Measurements from ENCODE around the gene PLCB2. TPM values are rescaled to one million over a fixed set of nuclear protein-coding genes. Genes with fewer than 3 reads are reported as not detected.

Gene PLCB2
- total RNA-seq, 1 experiment from 2014 or later = 7.4 TPM

GRCh38 chr15:40263024-40263754 lies 44.5 kb downstream of the PLCB2 start:
- H4K20me1 ChIP-seq (ENCODE audit: control insufficient read depth, insufficient read depth, insufficient read length) = no peaks in the 10 kb centered on the region
- H4K91ac ChIP-seq (ENCODE audit: insufficient read length, low read depth, low read length) = no peak overlapping the region
- H3K27me3 Mint-ChIP-seq (ENCODE audit: low read depth) = no peaks in the 10 kb centered on the region; the same call in 1 of the 2 replicates
- H2BK15ac ChIP-seq (ENCODE audit: low read depth, low read length) = no peak overlapping the region
- H2AK5ac ChIP-seq (ENCODE audit: insufficient read length, low read length) = no peak overlapping the region
- TF ChIP-seq CTCF (conservative IDR thresholded peaks at IDR 0.05) = no peak
- H3K23ac ChIP-seq (ENCODE audit: insufficient read length, low read depth, low read length) = no peak overlapping the region
- H3K18ac ChIP-seq (ENCODE audit: insufficient read length, low read depth, low read length) = no peak overlapping the region
- no peak overlapping the region for H2AFZ ChIP-seq (ENCODE audit: low read length)
- H3K14ac ChIP-seq (ENCODE audit: insufficient read depth, low read length) = no peak overlapping the region
- no peaks in the 10 kb centered on the region for H3K79me1 ChIP-seq (ENCODE audit: insufficient read depth, low read depth, low read length, poor library complexity, severe bottlenecking)
- no peak overlapping the region for H2BK20ac ChIP-seq (ENCODE audit: low read depth, low read length, poor library complexity, severe bottlenecking)
- H3K9me3 Mint-ChIP-seq = no peaks in the 10 kb centered on the region
- no peaks in the 10 kb centered on the region for H3K27me3 ChIP-seq (ENCODE audit: insufficient read depth, low read length)
- H3K27ac Mint-ChIP-seq = no peak overlapping the region
- H3K9ac ChIP-seq (ENCODE audit: extremely low read depth, insufficient read length, low read length) = no peak overlapping the region
- H3K4ac ChIP-seq (ENCODE audit: low read depth, low read length) = no peak overlapping the region
- no peaks in the 10 kb centered on the region; a peak in 2 of 7 replicates for H3K36me3 Mint-ChIP-seq (ENCODE audit: insufficient read depth in 1 of 3, low read depth in 3 of 3)
- no peak overlapping the region for H4K5ac ChIP-seq (ENCODE audit: insufficient read length, low read depth, low read length)
- no peak for DNase-seq
- no peaks in the 10 kb centered on the region for H3K9me3 ChIP-seq (ENCODE audit: control insufficient read depth, low read depth, low read length)
- H3K27ac ChIP-seq (ENCODE audit: insufficient read length, low read depth, low read length) = no peak overlapping the region
- H3K4me3 Mint-ChIP-seq = no peak overlapping the region
- H3K56ac ChIP-seq (ENCODE audit: insufficient read length, low read depth, low read length) = no peak overlapping the region
- no peak overlapping the region for H4K8ac ChIP-seq (replicated peaks; ENCODE audit: insufficient read length, low read depth, low read length)
- H2BK12ac ChIP-seq (ENCODE audit: insufficient read length, low read depth, low read length) = no peak overlapping the region
- peaks cover 21 to 31% of the 10 kb centered on the region in 2 experiments for H3K4me1 Mint-ChIP-seq
- no peaks in the 10 kb centered on the region for H3K79me2 ChIP-seq (ENCODE audit: insufficient read depth, low read length)
- WGBS (ENCODE audit: extremely low coverage, insufficient read length, low lambda C conversion rate) = no CpG with 5 or more reads among the region's 12 CpGs
- H2BK5ac ChIP-seq (ENCODE audit: insufficient read length, low read length) = no peak overlapping the region
- H3T11ph ChIP-seq (ENCODE audit: low read length) = no peak overlapping the region
- H2BK120ac ChIP-seq (ENCODE audit: low read depth, low read length, poor library complexity, severe bottlenecking) = no peak overlapping the region
- H3K4me1 ChIP-seq (ENCODE audit: insufficient read depth, low read length) = peaks cover 3% of the 10 kb centered on the region; the same call in 1 of the 2 replicates
- no peak overlapping the region for H3K4me2 ChIP-seq (ENCODE audit: insufficient read depth, insufficient read length, low read length)
- H3K23me2 ChIP-seq (ENCODE audit: insufficient read length, low read depth, low read length, poor library complexity, severe bottlenecking) = no peaks in the 10 kb centered on the region

Data from H9 (cell line).